Measurements from ENCODE around the gene AKAIN1. TPM values are rescaled to one million over a fixed set of nuclear protein-coding genes. Genes with fewer than 3 reads are reported as not detected.

AKAIN1 gene
- total and polyA plus RNA-seq, 10 of the 15 experiments (the other 5 are each of a cell fraction or from before 2014, with no cell fraction given): not detected

GRCh38 chr18:5166606-5167280 is 30.3 kb downstream of the AKAIN1 start (continued):
- no peak for TF ChIP-seq SUPT20H (IDR thresholded peaks at IDR 0.05; ENCODE audit: borderline replicate concordance, control insufficient read depth, low read depth, low read length)
- no peak for TF ChIP-seq RFX5 (IDR thresholded peaks at IDR 0.05; ENCODE audit: low read depth, low read length)
- no peak for TF ChIP-seq POLR2A (IDR thresholded peaks at IDR 0.05; ENCODE audit: low read depth, low read length)
- no peak for TF ChIP-seq EED (IDR thresholded peaks at IDR 0.05; ENCODE audit: low read depth)
- no peak for TF ChIP-seq HDGF (IDR thresholded peaks at IDR 0.05)
- no peak for TF ChIP-seq RAD21 (IDR thresholded peaks at IDR 0.05; ENCODE audit: insufficient read depth, low read depth, low read length)
- TF ChIP-seq BCLAF1 (IDR thresholded peaks at IDR 0.05): no peak
- no peak for TF ChIP-seq JUNB (IDR thresholded peaks at IDR 0.05)
- TF ChIP-seq SMAD1 (IDR thresholded peaks at IDR 0.05; ENCODE audit: low read depth, partially characterized antibody): no peak
- no peak for TF ChIP-seq PML (IDR thresholded peaks at IDR 0.05; ENCODE audit: low read length)
- TF ChIP-seq LARP7 (IDR thresholded peaks at IDR 0.05): no peak
- TF ChIP-seq REST (IDR thresholded peaks at IDR 0.05; ENCODE audit: low read depth, low read length): no peak

All from GM12878 (cell line).